GM12878 (cell line): ENCODE data around the gene DMXL1. TPM values are rescaled to one million over a fixed set of nuclear protein-coding genes. Genes with fewer than 3 reads are reported as not detected.

Source experiments
- ATAC-seq: fragments of 200-7000 bp; cut with Tn5 transposase; 3 replicates; pipeline ENCODE4 v1.9.1; 2020; ENCODE audit warnings: mild to moderate bottlenecking, moderate library complexity
- BruUV-seq: library from RNA; stranded (reverse); fragments of 400-500 nt; replicated peaks from 2 replicates; lab custom pipeline; 2021; lab: Mats Ljungman, UMichigan
- CTCF ChIA-PET: fragments of 300-600 bp; sonication (Branson Sonifier 250); formaldehyde crosslinking; extraction: SDS; loops from one replicate; lab custom pipeline; 2021; ENCODE audit warnings: inconsistent platforms; lab: Yijun Ruan, JAX
- POLR2A ChIA-PET: fragments of 350-600 bp; formaldehyde crosslinking; extraction: SDS; loops from one replicate; lab custom pipeline; 2021; ENCODE audit warnings: inconsistent platforms; lab: Charles Lee
- RAD21 ChIA-PET: fragments of 300-600 bp; sonication (Branson Sonifier 250); formaldehyde crosslinking; loops from one replicate; lab custom pipeline; 2023; ENCODE audit warnings: antibody characterized with exemption; ENCODE audit not compliant: unreplicated experiment; lab: Charles Lee
- SMC1A ChIA-PET: fragments of 300-600 bp; sonication (Branson Sonifier 250); formaldehyde crosslinking; loops from one replicate; lab custom pipeline; 2023; ENCODE audit not compliant: unreplicated experiment, uncharacterized antibody; lab: Charles Lee
- DNase-seq: peaks from one replicate; pipeline ENCODE4 v3.0.0-alpha.2; 2011; ENCODE audit warnings: low read depth, low spot score
- FAIRE-seq: peaks from 3 replicates; lab custom pipeline; 2011; peaks lifted over from hg19 to GRCh38; lab: Jason Lieb, UNC
- H2AFZ ChIP-seq: 2 replicates; pipeline ENCODE4 v1.6.0; 2011; ENCODE audit warnings: low read depth, low read length, control low read depth; ENCODE audit not compliant: control insufficient read depth
- H3K27ac ChIP-seq: 2 replicates; pipeline ENCODE4 v1.5.1; 2011; ENCODE audit warnings: control low read depth; ENCODE audit not compliant: control insufficient read depth, insufficient read depth
- H3K27me3 ChIP-seq, 2 experiments: replicated peaks in 1 of 2; 2 replicates each; pipeline versions ENCODE4 v1.6.0 to v1.6.1; 2011; ENCODE audit warnings: low read length in 1 of 2; ENCODE audit not compliant: control insufficient read depth in 2 of 2, insufficient read depth in 2 of 2
- H3K36me3 ChIP-seq, 2 experiments: 2 replicates each; pipeline ENCODE4 v1.5.1; 2011; ENCODE audit warnings: low read length in 1 of 2; ENCODE audit not compliant: control insufficient read depth in 2 of 2, insufficient read depth in 2 of 2
- H3K4me1 ChIP-seq: 2 replicates; pipeline ENCODE4 v1.6.1; 2011; ENCODE audit warnings: mild to moderate bottlenecking, low read length, moderate library complexity, mixed read lengths; ENCODE audit not compliant: control insufficient read depth, insufficient read depth
- H3K4me2 ChIP-seq: 2 replicates; pipeline ENCODE4 v1.6.0; 2011; ENCODE audit warnings: control low read depth; ENCODE audit not compliant: control insufficient read depth, insufficient read depth
- H3K4me3 ChIP-seq: fragments of 200-600 bp; sonication (generic); 2 replicates; pipeline ENCODE4 v1.5.1; 2016
- H3K79me2 ChIP-seq: 2 replicates; pipeline ENCODE4 v1.6.0; 2011; ENCODE audit warnings: low read length; ENCODE audit not compliant: control insufficient read depth, insufficient read depth
- H3K9ac ChIP-seq: 2 replicates; pipeline ENCODE4 v1.8.0; 2011; ENCODE audit warnings: low read length, control low read depth, mixed read lengths; ENCODE audit not compliant: control insufficient read depth, insufficient read depth
- H3K9me3 ChIP-seq: replicated peaks from 3 replicates; pipeline ENCODE4 v1.5.1; 2011; ENCODE audit warnings: mild to moderate bottlenecking, low read length; ENCODE audit not compliant: control insufficient read depth, insufficient read depth
- H4K20me1 ChIP-seq: 2 replicates; pipeline ENCODE4 v1.6.0; 2011; ENCODE audit not compliant: control insufficient read depth, insufficient read depth
- BCL11A ChIP-seq: IDR thresholded peaks from 2 replicates; pipeline ENCODE4 v1.6.1; 2011; ENCODE audit warnings: low read depth, low read length
- CBX5 ChIP-seq: sonication (generic); IDR thresholded peaks from 2 replicates; pipeline ENCODE4 v1.6.1; 2016; ENCODE audit warnings: low read depth, moderate library complexity, mild to moderate bottlenecking, inconsistent platforms
- E4F1 ChIP-seq: fragments of 450-650 bp; IDR thresholded peaks from 2 replicates; pipeline ENCODE4 v1.6.1; 2018; ENCODE audit warnings: borderline replicate concordance, mild to moderate bottlenecking; ENCODE audit not compliant: partially characterized antibody
- IKZF2 ChIP-seq, 2 experiments: fragments of 450-650 bp; IDR thresholded peaks; 2 replicates each; pipeline ENCODE4 v1.6.1; 2017; ENCODE audit warnings: mild to moderate bottlenecking in 2 of 2, moderate library complexity in 2 of 2
- JUND ChIP-seq: IDR thresholded peaks from 2 replicates; pipeline ENCODE4 v1.6.1; 2012; ENCODE audit warnings: low read depth, mild to moderate bottlenecking, low read length, improper control_type of control experiment, moderate library complexity
- KLF5 ChIP-seq: fragments of 450-650 bp; IDR thresholded peaks from 2 replicates; pipeline ENCODE4 v1.6.1; 2014; ENCODE audit warnings: mild to moderate bottlenecking; ENCODE audit not compliant: partially characterized antibody
- NFIC ChIP-seq: IDR thresholded peaks from 2 replicates; pipeline ENCODE4 v1.6.1; 2012; ENCODE audit warnings: low read depth, mild to moderate bottlenecking, inconsistent platforms, low read length, moderate library complexity
- NFYA ChIP-seq: IDR thresholded peaks from 2 replicates; pipeline ENCODE4 v1.6.1; 2011; ENCODE audit warnings: low read depth, mild to moderate bottlenecking, low read length, improper control_type of control experiment, borderline replicate concordance
- NR2C1 ChIP-seq: fragments of 450-650 bp; IDR thresholded peaks from 2 replicates; pipeline ENCODE4 v1.6.1; 2017; ENCODE audit warnings: antibody characterized with exemption, mild to moderate bottlenecking, moderate library complexity
- NR2F1 ChIP-seq: fragments of 450-650 bp; conservative IDR thresholded peaks from 2 replicates; pipeline ENCODE4 v1.6.1; 2017; ENCODE audit warnings: mild to moderate bottlenecking
- PAX8 ChIP-seq: fragments of 450-650 bp; IDR thresholded peaks from 2 replicates; pipeline ENCODE4 v1.6.1; 2017; ENCODE audit warnings: mild to moderate bottlenecking, moderate library complexity
- PKNOX1 ChIP-seq: fragments of 450-650 bp; IDR thresholded peaks from 2 replicates; pipeline ENCODE4 v1.6.1; 2016; ENCODE audit warnings: mild to moderate bottlenecking
- RCOR1 ChIP-seq: conservative IDR thresholded peaks from 2 replicates; pipeline ENCODE4 v1.6.1; 2012; ENCODE audit warnings: low read depth, low read length, improper control_type of control experiment
- SMAD1 ChIP-seq: fragments of 450-650 bp; IDR thresholded peaks from 2 replicates; pipeline ENCODE4 v1.6.1; 2018; ENCODE audit warnings: mild to moderate bottlenecking, low read depth; ENCODE audit not compliant: partially characterized antibody
- SREBF2 ChIP-seq: IDR thresholded peaks from 2 replicates; pipeline ENCODE4 v1.6.1; 2012; ENCODE audit warnings: mild to moderate bottlenecking, low read length
- TARDBP ChIP-seq: IDR thresholded peaks from 2 replicates; pipeline ENCODE4 v1.6.1; 2016; ENCODE audit warnings: borderline replicate concordance
- TCF3 ChIP-seq: IDR thresholded peaks from 2 replicates; pipeline ENCODE4 v1.6.1; 2012; ENCODE audit warnings: low read depth, mild to moderate bottlenecking, low read length, borderline replicate concordance; ENCODE audit not compliant: insufficient read depth
- ZNF207 ChIP-seq: fragments of 450-650 bp; IDR thresholded peaks from 2 replicates; pipeline ENCODE4 v1.6.1; 2014; ENCODE audit warnings: antibody characterized with exemption, mild to moderate bottlenecking, borderline replicate concordance
- ZNF24 ChIP-seq: fragments of 450-650 bp; IDR thresholded peaks from 2 replicates; pipeline ENCODE4 v1.6.1; 2017; ENCODE audit warnings: antibody characterized with exemption, mild to moderate bottlenecking
- in situ Hi-C: fragments of 300-500 bp; cut with MboI; formaldehyde crosslinking; loops from 9 replicates; pipeline ENCODE4 v1.14.3; 2018; ENCODE audit warnings: mixed read lengths
- intact Hi-C: fragments of 100-400 bp; cut with micrococcal nuclease; formaldehyde crosslinking; loops from one replicate; pipeline ENCODE4 v1.14.2; 2022; ENCODE audit not compliant: unreplicated experiment
- polyA plus RNA-seq, 11 experiments: library from polyadenylated mRNA; depleted of rRNA in 4 of 11; unstranded in 6 of 11; stranded (reverse) in 5 of 11; fragments of >200 nt; fragmentation: Nextera tagmentation in 4 of 11; fragmentation: Illumina TruSeq in 1 of 11; extraction: Ambion mirVana in 4 of 11; extraction: Trizol in 1 of 11; gene quantifications; 1 replicate in 1 of 11; 2 replicates in 10 of 11; pipeline versions ENCODE4 v1.2.1 to v1.2.3, GENCODE V29; 2011 to 2016; ENCODE audit warnings: inconsistent platforms in 2 of 11, missing spikeins in 2 of 11, low read depth in 1 of 11
- total RNA-seq, 4 experiments: library from RNA; depleted of rRNA in 3 of 4; stranded (reverse); fragments of >200 nt in 3 of 4; fragmentation: Illumina TruSeq in 1 of 4; extraction: Trizol in 1 of 4; gene quantifications; 2 replicates each; pipeline versions ENCODE4 v1.2.1 to v1.2.3, GENCODE V29; 2013 to 2021
- TF ChIP-seq, protein P1 (sequence below): fragments of 450-650 bp; IDR thresholded peaks from 2 replicates; pipeline ENCODE4 v1.6.1; 2018; ENCODE audit warnings: mild to moderate bottlenecking, low read depth, moderate library complexity; ENCODE audit not compliant: partially characterized antibody

DMXL1 gene
- total and polyA plus RNA-seq, 10 of the 15 experiments (the other 5 are each of a cell fraction or from before 2014, with no cell fraction given): 9.1 to 67.7 (median 34.1) TPM

DNA sequence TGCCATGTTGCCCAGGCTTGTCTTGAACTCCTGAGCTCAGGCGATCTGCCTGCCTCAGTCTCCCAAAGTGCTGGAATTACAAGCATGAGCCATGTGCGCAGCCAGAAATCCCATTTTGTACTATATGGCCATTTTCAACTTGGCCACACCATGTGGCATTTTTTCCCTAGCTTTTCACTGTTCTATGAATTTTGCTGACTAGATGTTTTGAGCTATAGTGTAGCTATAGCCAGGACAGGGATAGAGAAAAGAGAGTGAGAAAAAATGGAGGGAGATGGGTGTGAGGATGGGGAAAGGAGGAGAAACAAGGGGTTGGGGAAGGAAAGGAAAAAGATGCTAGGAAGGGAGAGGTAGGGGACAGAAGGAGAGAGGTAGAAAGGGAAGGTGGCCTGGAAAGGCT lies 46.4 kb downstream of the DMXL1 start (continued):
- TF ChIP-seq NFYA: no peak
- no peak for TF ChIP-seq SREBF2
- no peak for TF ChIP-seq TARDBP

GRCh38 chr5:119118000-119118399 lies 47.1 kb downstream of the DMXL1 start:
- in situ Hi-C loops: no loop called here
- ChIA-PET SMC1A (interaction anchor here (0.7 kb wide), 1 partner anchor 1790 kb away, joined by 3 read pairs; no protein-coding TSS in a partner anchor), CTCF (no interaction called here), RAD21 (no interaction called here)
- no peak for ATAC-seq
- no peaks in the 10 kb centered on the region for H4K20me1 ChIP-seq
- peaks cover 2% of the 10 kb centered on the region; the same call in 2 of the 3 replicates for H3K9me3 ChIP-seq
- BruUV-seq: no TSS peak
- no peak overlapping the region for H3K9ac ChIP-seq
- no peaks in the 10 kb centered on the region for H3K79me2 ChIP-seq
- no peak for DNase-seq
- no peaks in the 10 kb centered on the region for H3K27me3 ChIP-seq
- no peak for FAIRE-seq
- TF ChIP-seq PAX8 (no peak), JUND (no peak), KLF5 (no peak), PKNOX1 (no peak), ZNF24 (no peak), BCL11A (no peak), TCF3 (no peak), RCOR1 (no peak), E4F1 (no peak), NR2F1 (no peak), CBX5 (no peak), NR2C1 (no peak), NFIC (no peak), IKZF2 (IDR thresholded peaks at IDR 0.05) (no peak), SMAD1 (no peak), ZNF207 (no peak)
- TF ChIP-seq, protein P1, sequence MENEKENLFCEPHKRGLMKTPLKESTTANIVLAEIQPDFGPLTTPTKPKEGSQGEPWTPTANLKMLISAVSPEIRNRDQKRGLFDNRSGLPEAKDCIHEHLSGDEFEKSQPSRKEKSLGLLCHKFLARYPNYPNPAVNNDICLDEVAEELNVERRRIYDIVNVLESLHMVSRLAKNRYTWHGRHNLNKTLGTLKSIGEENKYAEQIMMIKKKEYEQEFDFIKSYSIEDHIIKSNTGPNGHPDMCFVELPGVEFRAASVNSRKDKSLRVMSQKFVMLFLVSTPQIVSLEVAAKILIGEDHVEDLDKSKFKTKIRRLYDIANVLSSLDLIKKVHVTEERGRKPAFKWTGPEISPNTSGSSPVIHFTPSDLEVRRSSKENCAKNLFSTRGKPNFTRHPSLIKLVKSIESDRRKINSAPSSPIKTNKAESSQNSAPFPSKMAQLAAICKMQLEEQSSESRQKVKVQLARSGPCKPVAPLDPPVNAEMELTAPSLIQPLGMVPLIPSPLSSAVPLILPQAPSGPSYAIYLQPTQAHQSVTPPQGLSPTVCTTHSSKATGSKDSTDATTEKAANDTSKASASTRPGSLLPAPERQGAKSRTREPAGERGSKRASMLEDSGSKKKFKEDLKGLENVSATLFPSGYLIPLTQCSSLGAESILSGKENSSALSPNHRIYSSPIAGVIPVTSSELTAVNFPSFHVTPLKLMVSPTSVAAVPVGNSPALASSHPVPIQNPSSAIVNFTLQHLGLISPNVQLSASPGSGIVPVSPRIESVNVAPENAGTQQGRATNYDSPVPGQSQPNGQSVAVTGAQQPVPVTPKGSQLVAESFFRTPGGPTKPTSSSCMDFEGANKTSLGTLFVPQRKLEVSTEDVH: no peak
- TF ChIP-seq, all 136 proteins: peak for 0
- Histone ChIP-seq H3K36me3 (peaks cover 0 to 23% of the 10 kb centered on the region in 2 experiments; a peak in 3 of 4 replicates), H3K4me1 (no peaks in the 10 kb centered on the region), H3K4me2 (no peak overlapping the region), H3K4me3 (no peak overlapping the region), H3K27ac (no peak overlapping the region), H2AFZ (no peak overlapping the region)
- intact Hi-C loops: no loop called here
- POLR2A ChIA-PET: interaction anchor here (0.6 kb wide), 1 partner anchor 9 kb away, joined by 5 read pairs; no protein-coding TSS in a partner anchor
